Hepatocyte (in vitro differentiated cells): ENCODE results near the gene C6orf47. TPM values are rescaled to one million over a fixed set of nuclear protein-coding genes. Genes with fewer than 3 reads are reported as not detected.

Source experiments
- DNase-seq: peaks from one replicate; pipeline ENCODE4 v3.0.0-alpha.2; 2016; ENCODE audit warnings: low spot score
- H2AFZ ChIP-seq: fragments of 200-600 bp; sonication (generic); 2 replicates; pipeline ENCODE4 v1.6.0; 2016; ENCODE audit warnings: antibody characterized with exemption, mild to moderate bottlenecking
- H3K27ac ChIP-seq: fragments of 200-600 bp; sonication (generic); 2 replicates; pipeline ENCODE4 v1.5.1; 2016; ENCODE audit warnings: mild to moderate bottlenecking
- H3K27me3 ChIP-seq: fragments of 200-600 bp; sonication (generic); 2 replicates; pipeline ENCODE4 v1.6.1; 2016
- H3K36me3 ChIP-seq: fragments of 200-600 bp; sonication (generic); replicated peaks from 2 replicates; pipeline ENCODE4 v1.5.1; 2016; ENCODE audit warnings: low read depth; ENCODE audit not compliant: insufficient read depth
- H3K4me1 ChIP-seq: fragments of 200-600 bp; sonication (generic); 2 replicates; pipeline ENCODE4 v1.5.1; 2016; ENCODE audit warnings: mild to moderate bottlenecking, moderate library complexity; ENCODE audit not compliant: insufficient read depth
- H3K4me2 ChIP-seq: fragments of 200-600 bp; sonication (generic); 2 replicates; pipeline ENCODE4 v1.6.0; 2016
- H3K4me3 ChIP-seq: fragments of 200-600 bp; sonication (generic); 2 replicates; pipeline ENCODE4 v1.5.1; 2016; ENCODE audit warnings: mild to moderate bottlenecking
- H3K79me2 ChIP-seq: fragments of 200-600 bp; sonication (generic); 2 replicates; pipeline ENCODE4 v1.6.0; 2017; ENCODE audit warnings: mild to moderate bottlenecking
- H3K9me2 ChIP-seq: fragments of 200-600 bp; sonication (generic); replicated peaks from 2 replicates; pipeline ENCODE4 v1.6.0; 2017; ENCODE audit warnings: mild to moderate bottlenecking; ENCODE audit not compliant: insufficient read depth
- H3K9me3 ChIP-seq: fragments of 200-600 bp; sonication (generic); 2 replicates; pipeline ENCODE4 v1.5.1; 2016; ENCODE audit warnings: low read depth, mild to moderate bottlenecking
- H4K20me1 ChIP-seq: fragments of 200-600 bp; sonication (generic); 2 replicates; pipeline ENCODE4 v1.6.0; 2016; ENCODE audit warnings: mild to moderate bottlenecking; ENCODE audit not compliant: insufficient read depth, poor library complexity, severe bottlenecking
- CTCF ChIP-seq: fragments of 200-600 bp; sonication (generic); IDR thresholded peaks from 2 replicates; pipeline ENCODE4 v1.5.1; 2016; ENCODE audit warnings: antibody characterized with exemption, mild to moderate bottlenecking; ENCODE audit not compliant: poor library complexity
- EZH2 ChIP-seq: fragments of 200-600 bp; sonication (generic); IDR thresholded peaks from 2 replicates; pipeline ENCODE4 v1.6.1; 2016; ENCODE audit warnings: antibody characterized with exemption, mild to moderate bottlenecking, borderline replicate concordance
- EZH2phosphoT487 ChIP-seq: fragments of 200-600 bp; sonication (generic); IDR thresholded peaks from one replicate; pipeline ENCODE4 v1.6.1; 2018; ENCODE audit warnings: antibody characterized with exemption, mild to moderate bottlenecking, low read depth, moderate library complexity; ENCODE audit not compliant: unreplicated experiment, severe bottlenecking
- WGBS: methylation state at CpG from one replicate; pipeline ENCODE4 v1.1.6; 2016; ENCODE audit warnings: low lambda C conversion rate; ENCODE audit errors: missing lambda C conversion rate; 5-methylcytosine and 5-hydroxymethylcytosine counted together
- polyA plus RNA-seq: library from polyadenylated mRNA; unstranded; fragments of >200 nt; fragmentation: Nextera tagmentation; extraction: Ambion mirVana; gene quantifications from 2 replicates; pipeline ENCODE4 v1.2.1, GENCODE V29; 2016
- total RNA-seq: library from RNA; depleted of rRNA; stranded (reverse); fragments of >200 nt; gene quantifications from 2 replicates; pipeline ENCODE4 v1.2.3, GENCODE V29; 2014

C6orf47 gene
- total and polyA plus RNA-seq, 2 experiments from 2014 or later, result 23.3 to 25.4 TPM

GRCh38 chr6:31677955-31678354 lies 17.4 kb upstream of the C6orf47 start:
- no peak overlapping the region for H3K27ac ChIP-seq
- no peaks in the 10 kb centered on the region for H3K36me3 ChIP-seq
- no peaks in the 10 kb centered on the region for H3K9me3 ChIP-seq
- no peaks in the 10 kb centered on the region for H4K20me1 ChIP-seq
- no peaks in the 10 kb centered on the region for H3K79me2 ChIP-seq
- WGBS, result 78% methylated on average over 8 of the region's 8 CpGs
- H3K4me1 ChIP-seq, result peaks cover 5% of the 10 kb centered on the region
- H3K27me3 ChIP-seq, result no peaks in the 10 kb centered on the region
- DNase-seq, result no peak
- H3K4me2 ChIP-seq, result no peak overlapping the region
- H2AFZ ChIP-seq, result no peak overlapping the region
- no peaks in the 10 kb centered on the region for H3K9me2 ChIP-seq
- H3K4me3 ChIP-seq, result no peak overlapping the region
- no peak for TF ChIP-seq EZH2phosphoT487
- TF ChIP-seq CTCF, result no peak
- no peak for TF ChIP-seq EZH2

- H3K27me3 ChIP-seq, result no peaks in the 10 kb centered on the region
- H3K9me3 ChIP-seq, result no peaks in the 10 kb centered on the region
- no peaks in the 10 kb centered on the region for H4K20me1 ChIP-seq
- H3K79me2 ChIP-seq, result no peaks in the 10 kb centered on the region
- no peak overlapping the region for H3K27ac ChIP-seq
- no peaks in the 10 kb centered on the region for H3K9me2 ChIP-seq
- no peak overlapping the region for H3K4me2 ChIP-seq
- 60% methylated on average over 6 of the region's 6 CpGs for WGBS
- TF ChIP-seq EZH2 (no peak), CTCF (no peak), EZH2phosphoT487 (no peak)
- no peak overlapping the region for H2AFZ ChIP-seq
- H3K36me3 ChIP-seq, result no peaks in the 10 kb centered on the region
- DNase-seq, result no peak
- H3K4me1 ChIP-seq, result peaks cover 5% of the 10 kb centered on the region
- no peak overlapping the region for H3K4me3 ChIP-seq
Measured at GRCh38 chr6:31676904-31677303, 16.3 kb upstream of the C6orf47 start.

GRCh38 chr6:31676322-31676903 lies 15.8 kb upstream of the C6orf47 start:
- H3K27me3 ChIP-seq, result no peaks in the 10 kb centered on the region
- WGBS, result 85% methylated on average over 4 of the region's 4 CpGs

More at GRCh38 chr6:31676322-31676903, 15.8 kb upstream of the C6orf47 start:
- Histone ChIP-seq H3K4me3 (no peak overlapping the region), H3K36me3 (no peaks in the 10 kb centered on the region), H3K79me2 (no peaks in the 10 kb centered on the region), H3K4me1 (peaks cover under 1% of the 10 kb centered on the region), H4K20me1 (no peaks in the 10 kb centered on the region), H3K27ac (no peak overlapping the region), H3K9me3 (no peaks in the 10 kb centered on the region), H3K4me2 (no peak overlapping the region), H3K9me2 (no peaks in the 10 kb centered on the region), H2AFZ (no peak overlapping the region)
- TF ChIP-seq EZH2phosphoT487 (no peak), CTCF (no peak), EZH2 (no peak)
- no peak for DNase-seq
